Left renal cortex interstitium (tissue), 4 donors: Measurements from ENCODE around the gene ELF1. TPM values are rescaled to one million over a fixed set of nuclear protein-coding genes. Genes with fewer than 3 reads are reported as not detected.

Experiments
- DNase-seq, 4 donors: peaks; one replicate each; pipeline ENCODE4 v3.0.0-alpha.2; 2013; ENCODE audit warnings: low read depth in 4 of 4, low spot score in 2 of 4, missing footprints in 1 of 4
- polyA plus RNA-seq, 4 donors: library from polyadenylated mRNA; unstranded; fragments of 120-200 nt; gene quantifications; one replicate each; pipeline ENCODE4 v1.2.1, GENCODE V29; 2013; ENCODE audit not compliant: insufficient read length in 4 of 4

Gene ELF1
- polyA plus RNA-seq, 4 donors, result 45.8 to 49.2 (median 47.9) TPM

DNA sequence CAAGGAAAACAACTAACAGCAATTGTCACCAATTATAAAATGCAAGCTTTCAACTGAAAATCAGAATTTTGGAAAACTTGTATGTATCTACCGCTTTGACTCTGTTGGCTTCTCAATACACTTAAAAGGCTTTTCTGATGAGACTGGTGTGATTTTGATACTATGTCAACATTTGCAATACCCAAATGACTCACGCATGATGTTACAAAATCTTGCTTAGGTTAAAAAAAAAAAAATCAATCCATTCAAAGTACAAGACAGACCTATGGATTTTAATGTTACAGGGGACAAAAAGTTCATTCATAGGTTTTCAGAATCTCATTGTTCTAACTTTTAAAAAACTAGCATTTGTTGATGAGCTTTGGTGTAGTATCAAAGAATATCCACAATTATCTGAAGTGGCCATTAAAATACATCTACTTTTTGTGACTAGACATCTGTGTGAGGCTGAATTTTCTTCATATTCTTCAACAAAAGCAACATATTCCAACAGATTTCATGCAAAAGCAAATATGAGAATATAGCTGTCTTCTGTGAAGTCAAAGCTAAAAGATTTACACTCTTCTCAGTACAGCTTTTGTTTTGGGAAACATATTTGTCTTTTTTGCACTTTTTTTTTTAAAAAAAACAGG lies 10.7 kb downstream of the ELF1 start:
- DNase-seq, result no peak

- no peak for DNase-seq
Observed at GRCh38 chr13:41007744-41008128, 11.4 kb downstream of the ELF1 start.

- no peak for DNase-seq
Observed at GRCh38 chr13:41006978-41007743, 12.0 kb downstream of the ELF1 start.

DNA sequence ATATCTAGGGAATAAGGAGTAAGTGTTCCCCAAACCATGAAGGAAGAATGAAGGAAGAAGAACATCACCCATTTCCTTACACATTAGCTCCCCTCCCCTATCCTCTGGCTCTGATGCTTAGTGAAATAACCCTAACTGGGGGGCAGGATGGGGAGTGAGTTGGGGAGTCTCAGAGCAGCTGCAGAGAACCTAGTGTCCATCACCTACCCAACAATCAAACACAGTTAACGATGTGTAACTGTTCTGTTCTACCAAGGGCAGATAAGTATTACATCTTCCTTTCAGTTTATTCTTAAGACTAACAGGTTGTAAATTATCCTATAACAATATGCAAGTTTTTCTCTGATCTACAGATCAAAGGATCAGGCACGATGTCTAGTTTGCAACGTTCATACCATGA lies 12.8 kb downstream of the ELF1 start:
- DNase-seq, result no peak

GRCh38 chr13:41005704-41006103 lies 13.4 kb downstream of the ELF1 start:
- no peak for DNase-seq

DNA sequence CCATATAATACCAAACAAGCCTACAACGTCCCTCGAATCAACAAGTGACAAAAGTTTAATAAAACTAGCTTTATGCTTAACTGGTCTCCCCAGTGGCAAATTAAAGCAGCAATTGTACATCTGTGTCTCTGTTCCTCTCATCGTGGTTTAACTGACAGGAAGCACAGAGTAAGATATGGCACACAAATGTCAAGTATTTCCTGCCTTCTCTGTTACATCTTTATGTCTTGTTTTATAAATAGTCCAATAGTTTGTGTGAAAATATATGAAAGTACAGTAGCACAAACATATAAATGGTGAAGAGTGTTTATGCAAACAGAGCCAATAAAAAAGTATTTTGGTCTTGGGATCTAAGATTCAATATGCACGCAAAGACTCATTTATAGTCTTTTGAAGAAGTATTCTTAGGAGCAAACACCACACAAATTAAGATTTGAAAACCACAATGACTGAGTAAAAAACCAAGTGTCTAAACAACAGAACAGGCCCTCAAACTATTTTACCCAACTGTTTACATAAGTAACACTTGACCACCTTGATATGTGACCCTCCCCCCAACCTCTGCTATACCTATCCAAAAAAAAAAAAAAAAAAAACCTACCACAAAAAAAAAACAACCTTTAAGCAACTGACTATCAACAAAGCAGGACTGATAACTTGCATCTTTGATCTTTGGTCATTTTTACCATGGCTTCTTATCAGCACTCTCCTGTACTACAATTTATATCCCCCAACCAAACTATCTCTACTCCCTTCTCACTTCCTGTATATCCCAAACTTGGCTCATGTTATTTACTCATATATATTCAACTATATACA lies 14.0 kb downstream of the ELF1 start:
- DNase-seq, result no peak

GRCh38 chr13:41002606-41003005 lies 16.5 kb downstream of the ELF1 start:
- no peak for DNase-seq

DNA sequence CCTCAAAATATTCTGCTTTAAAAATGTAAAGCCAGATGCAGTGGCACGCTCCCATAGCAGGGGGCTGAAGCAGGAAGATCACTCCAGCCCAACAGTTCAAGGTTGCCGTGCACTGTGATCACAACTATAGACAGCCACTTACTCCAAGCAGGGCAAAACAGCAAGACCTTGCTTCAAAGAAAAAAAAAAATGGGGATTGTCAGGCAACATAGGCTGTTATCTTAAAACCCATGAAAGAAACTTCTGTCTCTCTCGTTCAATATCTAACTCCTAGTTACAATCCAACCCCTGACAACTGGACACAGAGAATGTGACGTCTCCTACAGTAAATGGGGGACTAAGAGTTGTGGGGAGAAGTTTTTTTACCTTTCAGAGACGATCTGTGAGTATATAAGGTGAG lies 17.4 kb downstream of the ELF1 start:
- DNase-seq, result no peak

DNA sequence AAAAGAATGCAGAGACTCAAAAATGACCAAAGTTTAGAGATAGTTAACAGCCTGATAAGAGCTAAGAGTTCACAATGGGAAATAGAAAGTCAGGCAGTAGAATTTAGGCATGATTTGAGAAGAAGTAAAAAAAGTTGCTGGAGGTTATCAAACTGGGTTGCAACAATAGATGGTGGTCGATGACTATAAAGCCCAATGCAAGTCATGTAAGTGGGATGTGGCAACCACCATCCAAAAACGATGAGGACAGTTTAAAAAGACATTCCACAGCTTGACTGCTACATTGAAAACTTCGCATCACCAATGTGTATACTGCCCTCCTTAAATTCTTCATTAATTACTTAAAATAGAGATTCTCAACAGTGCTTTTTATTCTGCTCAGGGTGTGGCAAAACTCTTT lies 19.7 kb downstream of the ELF1 start:
- DNase-seq, result no peak

DNA sequence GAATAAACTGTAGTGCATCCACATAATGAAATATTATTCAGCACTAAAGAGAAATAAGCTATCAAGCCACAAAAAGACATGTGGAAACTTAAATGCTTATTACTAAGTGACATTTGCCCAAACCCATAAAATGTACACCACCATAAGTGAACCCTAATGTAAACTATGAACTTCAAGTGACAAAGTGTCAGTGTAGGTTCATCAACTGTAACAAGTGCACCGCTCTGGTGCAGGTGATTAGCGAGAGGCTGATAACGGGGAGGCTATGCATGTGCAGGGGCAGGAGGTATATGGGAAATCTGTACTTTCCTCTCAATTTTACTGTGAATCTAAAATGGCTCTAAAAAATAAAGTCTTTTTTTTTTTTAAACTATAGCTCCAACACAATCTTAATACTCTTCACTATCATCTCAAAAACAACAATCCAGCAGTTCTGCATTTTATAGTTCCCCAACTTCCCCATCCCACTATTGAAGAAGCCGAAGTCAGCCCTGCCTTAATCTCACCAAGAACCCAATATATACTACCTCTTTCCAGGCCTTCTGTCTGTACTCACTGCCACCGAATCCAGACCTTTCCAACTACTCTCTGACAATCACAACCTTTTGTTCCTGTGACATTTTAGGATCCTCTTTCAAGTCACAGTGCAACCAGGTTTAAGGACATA lies 22.6 kb downstream of the ELF1 start:
- no peak for DNase-seq

DNA sequence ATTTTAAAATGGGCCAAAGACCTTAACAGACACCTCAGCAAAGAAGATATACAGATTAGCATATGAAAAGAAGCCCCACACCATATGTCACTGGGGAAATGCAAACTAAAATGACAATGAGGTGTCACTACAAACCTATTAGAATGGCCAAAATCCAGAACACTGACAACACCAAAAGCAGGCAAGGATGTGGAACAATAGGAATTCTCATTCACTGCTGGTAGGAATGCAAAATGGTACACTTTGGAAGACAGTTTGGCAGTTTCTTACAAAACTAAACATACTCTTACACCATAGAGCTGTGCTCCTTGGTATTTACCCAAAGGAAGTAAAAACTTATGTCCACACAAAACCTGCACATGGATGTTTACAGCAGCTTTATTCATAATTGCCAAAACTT lies 23.1 kb downstream of the ELF1 start:
- no peak for DNase-seq

DNA sequence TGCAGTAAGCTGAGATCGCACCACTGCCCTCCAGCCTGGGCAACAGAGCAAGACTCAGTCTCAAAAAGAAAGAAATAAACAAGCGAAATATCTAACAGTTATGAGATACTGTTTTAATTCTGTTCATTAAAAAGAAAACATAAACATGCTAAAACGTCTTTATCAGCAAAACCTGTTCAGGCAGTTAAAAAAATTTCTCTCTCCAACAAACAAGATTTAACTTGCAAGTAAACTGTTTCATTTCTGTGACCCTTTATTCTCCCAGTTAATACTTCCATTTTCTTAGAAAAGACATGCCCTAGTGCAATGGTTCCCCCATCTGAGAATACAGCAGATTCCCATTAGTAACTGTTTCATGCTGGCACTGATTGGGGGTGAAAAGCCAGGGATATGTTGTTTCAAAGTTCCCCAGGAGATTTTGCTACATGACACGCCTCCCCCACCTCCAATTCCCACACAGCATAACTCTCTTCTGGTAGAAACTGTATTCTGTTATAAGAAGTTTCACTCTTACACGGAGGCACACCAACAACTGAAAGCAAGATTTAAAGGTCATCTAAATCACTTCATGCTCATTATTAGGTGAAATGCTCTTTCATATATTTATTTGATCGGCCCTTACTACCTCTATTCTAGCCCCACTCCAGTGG lies 24.4 kb downstream of the ELF1 start:
- no peak for DNase-seq

- peak in 1 of 4 donors; percentile 59 for DNase-seq
Observed at GRCh38 chr13:40993987-40994386, 25.1 kb downstream of the ELF1 start.

- no peak for DNase-seq
Observed at GRCh38 chr13:40992678-40993518, 26.2 kb downstream of the ELF1 start.

DNA sequence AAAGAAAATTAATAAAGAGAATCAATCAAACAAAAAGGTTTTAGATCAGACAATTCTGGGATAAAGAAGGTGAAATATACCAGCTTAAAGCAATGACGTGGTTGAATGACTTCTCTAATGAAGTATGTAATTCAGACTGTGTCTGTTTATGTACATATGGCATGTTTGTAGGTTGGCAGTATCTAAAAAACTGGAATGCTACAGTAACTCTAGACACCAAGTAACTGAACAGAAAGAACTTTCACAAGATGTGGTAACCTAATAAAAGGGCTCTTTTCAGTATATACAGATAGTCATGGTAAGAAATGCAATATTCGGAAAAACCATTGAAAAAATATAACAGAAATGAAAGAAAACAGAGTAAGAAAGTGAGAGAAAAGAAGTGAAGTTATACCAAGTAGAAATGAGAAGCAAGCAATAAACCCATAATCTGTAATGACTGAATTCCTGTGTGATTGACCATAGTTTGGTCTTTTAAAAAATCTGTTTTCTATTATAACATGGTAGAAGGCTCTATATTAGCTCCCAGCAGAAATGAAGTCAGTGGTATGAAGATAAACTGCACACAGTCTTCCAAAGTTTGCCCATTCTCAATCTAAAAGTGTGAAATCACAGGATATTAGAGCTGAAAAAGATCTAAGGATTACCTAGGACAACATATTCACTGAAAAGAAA lies 31.4 kb downstream of the ELF1 start:
- no peak for DNase-seq

GRCh38 chr13:40986101-40986856 lies 32.8 kb downstream of the ELF1 start:
- no peak for DNase-seq

- no peak for DNase-seq
Observed at GRCh38 chr13:40985381-40986100, 33.6 kb downstream of the ELF1 start.
